ENCODE measurements around the gene SPTLC3. TPM values are rescaled to one million over a fixed set of nuclear protein-coding genes. Genes with fewer than 3 reads are reported as not detected.

Gene SPTLC3
- total RNA-seq, 2 experiments from 2014 or later, result not detected

GRCh38 chr20:13102237-13102636 is 93.5 kb downstream of the SPTLC3 start:
- H3K4me1 ChIP-seq (ENCODE audit: insufficient read depth, low read length, poor library complexity, severe bottlenecking), result no peaks in the 10 kb centered on the region
- H3K9me2 ChIP-seq (ENCODE audit: insufficient read depth, low read length), result no peaks in the 10 kb centered on the region
- H3K27ac ChIP-seq (ENCODE audit: low read depth, low read length, poor library complexity, severe bottlenecking), result no peak overlapping the region
- TF ChIP-seq EZH2phosphoT487 (IDR thresholded peaks at IDR 0.05; ENCODE audit: borderline replicate concordance, low read depth, low read length) (no peak), CTCF (conservative IDR thresholded peaks at IDR 0.05; ENCODE audit: low read length) (no peak)
- no peak overlapping the region for H2AFZ ChIP-seq (ENCODE audit: low read length)
- ChIA-PET CTCF (ENCODE audit: unreplicated experiment) (no interaction called here), POLR2A (no interaction called here)
- no peaks in the 10 kb centered on the region for H3K9me3 ChIP-seq (ENCODE audit: low read length)
- no peak for DNase-seq (ENCODE audit: low spot score)
- no TSS peak for BruUV-seq (replicated peaks)
- intact Hi-C loops (cut with micrococcal nuclease; ENCODE audit: unreplicated experiment), result loop anchor here (10.0 kb wide), 1 partner anchor 267 kb away; no protein-coding TSS in a partner anchor
- no peak overlapping the region for H3K4me3 ChIP-seq (ENCODE audit: low read depth, low read length, poor library complexity, severe bottlenecking)
- no peak overlapping the region for H3K4me2 ChIP-seq (ENCODE audit: low read length)
- no peaks in the 10 kb centered on the region for H3K79me2 ChIP-seq (ENCODE audit: insufficient read depth, low read depth, low read length)
- no peaks in the 10 kb centered on the region for H3K36me3 ChIP-seq (ENCODE audit: insufficient read depth, low read length)
- no peaks in the 10 kb centered on the region for H4K20me1 ChIP-seq (ENCODE audit: insufficient read depth, low read length)

- Histone ChIP-seq H3K9me3 (ENCODE audit: low read length) (no peaks in the 10 kb centered on the region), H4K20me1 (ENCODE audit: insufficient read depth, low read length) (no peaks in the 10 kb centered on the region), H3K79me2 (ENCODE audit: insufficient read depth, low read depth, low read length) (no peaks in the 10 kb centered on the region), H3K4me3 (ENCODE audit: low read depth, low read length, poor library complexity, severe bottlenecking) (no peak overlapping the region), H3K36me3 (ENCODE audit: insufficient read depth, low read length) (no peaks in the 10 kb centered on the region), H3K4me2 (ENCODE audit: low read length) (no peak overlapping the region), H2AFZ (ENCODE audit: low read length) (no peak overlapping the region), H3K27ac (ENCODE audit: low read depth, low read length, poor library complexity, severe bottlenecking) (no peak overlapping the region), H3K4me1 (ENCODE audit: insufficient read depth, low read length, poor library complexity, severe bottlenecking) (no peaks in the 10 kb centered on the region), H3K9me2 (ENCODE audit: insufficient read depth, low read length) (no peaks in the 10 kb centered on the region)
- CTCF ChIA-PET (ENCODE audit: unreplicated experiment), result no interaction called here
- intact Hi-C loops (cut with micrococcal nuclease; ENCODE audit: unreplicated experiment), result loop anchor here (10.0 kb wide), 1 partner anchor 268 kb away; no protein-coding TSS in a partner anchor
- no peak for DNase-seq (ENCODE audit: low spot score)
- BruUV-seq (replicated peaks), result no TSS peak
- TF ChIP-seq CTCF (conservative IDR thresholded peaks at IDR 0.05; ENCODE audit: low read length), result no peak
- TF ChIP-seq EZH2phosphoT487 (IDR thresholded peaks at IDR 0.05; ENCODE audit: borderline replicate concordance, low read depth, low read length), result no peak
- POLR2A ChIA-PET, result no interaction called here
Observed at GRCh38 chr20:13102694-13103093, 93.9 kb downstream of the SPTLC3 start.

GRCh38 chr20:13105039-13105438 is 96.3 kb downstream of the SPTLC3 start:
- Histone ChIP-seq H3K4me3 (ENCODE audit: low read depth, low read length, poor library complexity, severe bottlenecking) (no peak overlapping the region), H3K27ac (ENCODE audit: low read depth, low read length, poor library complexity, severe bottlenecking) (no peak overlapping the region), H3K4me1 (ENCODE audit: insufficient read depth, low read length, poor library complexity, severe bottlenecking) (no peaks in the 10 kb centered on the region), H3K9me2 (ENCODE audit: insufficient read depth, low read length) (no peaks in the 10 kb centered on the region), H3K79me2 (ENCODE audit: insufficient read depth, low read depth, low read length) (no peaks in the 10 kb centered on the region), H4K20me1 (ENCODE audit: insufficient read depth, low read length) (no peaks in the 10 kb centered on the region), H2AFZ (ENCODE audit: low read length) (no peak overlapping the region), H3K4me2 (ENCODE audit: low read length) (no peak overlapping the region), H3K9me3 (ENCODE audit: low read length) (no peaks in the 10 kb centered on the region), H3K36me3 (ENCODE audit: insufficient read depth, low read length) (no peaks in the 10 kb centered on the region)
- BruUV-seq (replicated peaks), result no TSS peak
- ChIA-PET CTCF (ENCODE audit: unreplicated experiment) (no interaction called here), POLR2A (interaction anchor here (0.5 kb wide), 1 partner anchor 32 kb away, joined by 4 read pairs; no protein-coding TSS in a partner anchor)
- no peak for DNase-seq (ENCODE audit: low spot score)
- intact Hi-C loops (cut with micrococcal nuclease; ENCODE audit: unreplicated experiment), result loop anchor here (10.0 kb wide), 1 partner anchor 270 kb away; no protein-coding TSS in a partner anchor
- TF ChIP-seq CTCF (conservative IDR thresholded peaks at IDR 0.05; ENCODE audit: low read length), result no peak
- no peak for TF ChIP-seq EZH2phosphoT487 (IDR thresholded peaks at IDR 0.05; ENCODE audit: borderline replicate concordance, low read depth, low read length)
